GM19099 (cell line): Measurements from ENCODE around the gene TUBB4B.
A peak's percentile ranks its signal among the peaks of the same experiment; 100 is the strongest.

ENCODE experiments used
- POLR2A ChIP-seq: IDR thresholded peaks from 3 replicates; pipeline ENCODE4 v1.6.1; 2011; ENCODE audit warnings: low read depth; ENCODE audit not compliant: insufficient read length; ENCODE audit errors: extremely low read depth

Gene TUBB4B

GRCh38 chr9:137266585-137267453 is 25.7 kb downstream of the TUBB4B start:
- TF ChIP-seq POLR2A: no peak

- TF ChIP-seq POLR2A: no peak
Measured at GRCh38 chr9:137267933-137268355, 26.9 kb downstream of the TUBB4B start.

GRCh38 chr9:137268538-137269201 is 27.6 kb downstream of the TUBB4B start:
- no peak for TF ChIP-seq POLR2A

- TF ChIP-seq POLR2A: peak; percentile 42
Measured at GRCh38 chr9:137269231-137269772, 28.2 kb downstream of the TUBB4B start.

GRCh38 chr9:137270929-137271695 is 30.0 kb downstream of the TUBB4B start:
- TF ChIP-seq POLR2A: no peak

GRCh38 chr9:137271696-137272076 is 30.6 kb downstream of the TUBB4B start:
- TF ChIP-seq POLR2A: no peak

- TF ChIP-seq POLR2A: no peak
Measured at GRCh38 chr9:137272241-137273094, 31.4 kb downstream of the TUBB4B start.

GRCh38 chr9:137273095-137273490 is 32.0 kb downstream of the TUBB4B start:
- no peak for TF ChIP-seq POLR2A

- TF ChIP-seq POLR2A: no peak
Measured at GRCh38 chr9:137273611-137274320, 32.7 kb downstream of the TUBB4B start.

GRCh38 chr9:137275203-137275587 is 34.1 kb downstream of the TUBB4B start:
- TF ChIP-seq POLR2A: no peak

- TF ChIP-seq POLR2A: no peak
Measured at GRCh38 chr9:137275588-137276472, 34.7 kb downstream of the TUBB4B start.

- TF ChIP-seq POLR2A: no peak
Measured at GRCh38 chr9:137276473-137277328, 35.6 kb downstream of the TUBB4B start.
